Smooth muscle cell (in vitro differentiated cells): Measurements from ENCODE around the gene DRC3. TPM values are rescaled to one million over a fixed set of nuclear protein-coding genes. Genes with fewer than 3 reads are reported as not detected.

Source experiments
- DNase-seq: peaks from one replicate; lab custom pipeline; 2025; ENCODE audit not compliant: unreplicated experiment; lab: John Stamatoyannopoulos, UW
- H2AFZ ChIP-seq: fragments of 200-600 bp; sonication (generic); 2 replicates; pipeline ENCODE4 v1.6.0; 2016; ENCODE audit warnings: antibody characterized with exemption, low read depth, mild to moderate bottlenecking
- H3F3A ChIP-seq: fragments of 200-600 bp; sonication (generic); 2 replicates; pipeline ENCODE4 v1.6.0; 2017; ENCODE audit warnings: antibody characterized with exemption, low read depth
- H3K27ac ChIP-seq: fragments of 200-600 bp; sonication (generic); 2 replicates; pipeline ENCODE4 v1.5.1; 2016; ENCODE audit warnings: low read depth, mild to moderate bottlenecking
- H3K27me3 ChIP-seq: fragments of 200-600 bp; sonication (generic); 2 replicates; pipeline ENCODE4 v1.6.1; 2016; ENCODE audit warnings: low read depth, mild to moderate bottlenecking
- H3K36me3 ChIP-seq: fragments of 200-600 bp; sonication (generic); 2 replicates; pipeline ENCODE4 v1.5.1; 2016; ENCODE audit warnings: low read depth
- H3K4me1 ChIP-seq: fragments of 200-600 bp; sonication (generic); 2 replicates; pipeline ENCODE4 v1.5.1; 2016; ENCODE audit warnings: low read depth
- H3K4me2 ChIP-seq: fragments of 200-600 bp; sonication (generic); 2 replicates; pipeline ENCODE4 v1.6.0; 2016; ENCODE audit warnings: mild to moderate bottlenecking
- H3K4me3 ChIP-seq: fragments of 200-600 bp; sonication (generic); 2 replicates; pipeline ENCODE4 v1.5.1; 2016; ENCODE audit warnings: mild to moderate bottlenecking
- H3K79me2 ChIP-seq: fragments of 200-600 bp; sonication (generic); 2 replicates; pipeline ENCODE4 v1.6.0; 2016; ENCODE audit warnings: low read depth, mild to moderate bottlenecking
- H3K9ac ChIP-seq: fragments of 200-600 bp; sonication (generic); 2 replicates; pipeline ENCODE4 v1.6.0; 2016; ENCODE audit warnings: low read depth
- H3K9me3 ChIP-seq: fragments of 200-600 bp; sonication (generic); replicated peaks from 2 replicates; pipeline ENCODE4 v1.5.1; 2016; ENCODE audit warnings: low read depth
- H4K20me1 ChIP-seq: fragments of 200-600 bp; sonication (generic); 2 replicates; pipeline ENCODE4 v1.6.0; 2016; ENCODE audit warnings: low read depth
- WGBS: methylation state at CpG from one replicate; pipeline ENCODE4 v1.1.7; 2016; ENCODE audit warnings: low lambda C conversion rate; 5-methylcytosine and 5-hydroxymethylcytosine counted together
- polyA plus RNA-seq: library from polyadenylated mRNA; unstranded; fragments of >200 nt; fragmentation: Nextera tagmentation; extraction: Ambion mirVana; gene quantifications from 2 replicates; pipeline ENCODE4 v1.2.1, GENCODE V29; 2016
- total RNA-seq: library from RNA; depleted of rRNA; stranded (reverse); fragments of >200 nt; gene quantifications from 2 replicates; pipeline ENCODE4 v1.2.3, GENCODE V29; 2014
- TF ChIP-seq, protein P1 (sequence below): fragments of 200-600 bp; sonication (generic); IDR thresholded peaks from 2 replicates; pipeline ENCODE4 v1.5.1; 2017; ENCODE audit warnings: borderline replicate concordance, mild to moderate bottlenecking, antibody characterized with exemption; ENCODE audit not compliant: insufficient read depth, poor library complexity, severe bottlenecking

DRC3 gene
- total and polyA plus RNA-seq, 2 experiments from 2014 or later, result 0.72 to 0.83 TPM

DNA sequence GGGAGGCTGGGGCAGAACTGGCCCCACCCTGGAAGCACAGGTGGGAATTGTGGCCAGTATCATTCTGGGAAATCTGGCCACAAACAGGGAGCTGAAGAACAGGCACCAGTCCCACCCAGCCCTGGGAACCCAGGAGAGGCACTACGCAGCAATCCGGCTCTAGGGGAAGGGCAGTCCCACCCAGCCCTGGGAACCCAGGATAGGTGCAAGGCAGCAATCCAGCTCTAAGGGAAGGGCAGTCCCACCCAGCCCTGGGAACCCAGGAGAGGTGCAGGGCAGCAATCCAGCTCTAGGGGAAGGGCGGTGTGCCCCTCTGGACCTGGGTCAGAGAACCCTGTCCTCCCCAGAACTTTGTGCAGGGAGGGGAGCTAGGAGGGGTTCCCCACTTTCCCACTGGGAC, 7.1 kb downstream of the DRC3 start:
- no peaks in the 10 kb centered on the region for H4K20me1 ChIP-seq
- no peak overlapping the region for H3K9ac ChIP-seq
- 65% methylated on average over 3 of the region's 3 CpGs for WGBS
- no peaks in the 10 kb centered on the region for H3K36me3 ChIP-seq
- no peaks in the 10 kb centered on the region for H3K27me3 ChIP-seq
- H2AFZ ChIP-seq, result no peak overlapping the region
- H3F3A ChIP-seq, result no peaks in the 10 kb centered on the region
- no peak overlapping the region for H3K4me3 ChIP-seq
- H3K79me2 ChIP-seq, result no peaks in the 10 kb centered on the region
- no peak overlapping the region for H3K27ac ChIP-seq
- no peaks in the 10 kb centered on the region for H3K4me1 ChIP-seq
- H3K4me2 ChIP-seq, result no peak overlapping the region
- H3K9me3 ChIP-seq, result no peaks in the 10 kb centered on the region
- TF ChIP-seq, protein P1, sequence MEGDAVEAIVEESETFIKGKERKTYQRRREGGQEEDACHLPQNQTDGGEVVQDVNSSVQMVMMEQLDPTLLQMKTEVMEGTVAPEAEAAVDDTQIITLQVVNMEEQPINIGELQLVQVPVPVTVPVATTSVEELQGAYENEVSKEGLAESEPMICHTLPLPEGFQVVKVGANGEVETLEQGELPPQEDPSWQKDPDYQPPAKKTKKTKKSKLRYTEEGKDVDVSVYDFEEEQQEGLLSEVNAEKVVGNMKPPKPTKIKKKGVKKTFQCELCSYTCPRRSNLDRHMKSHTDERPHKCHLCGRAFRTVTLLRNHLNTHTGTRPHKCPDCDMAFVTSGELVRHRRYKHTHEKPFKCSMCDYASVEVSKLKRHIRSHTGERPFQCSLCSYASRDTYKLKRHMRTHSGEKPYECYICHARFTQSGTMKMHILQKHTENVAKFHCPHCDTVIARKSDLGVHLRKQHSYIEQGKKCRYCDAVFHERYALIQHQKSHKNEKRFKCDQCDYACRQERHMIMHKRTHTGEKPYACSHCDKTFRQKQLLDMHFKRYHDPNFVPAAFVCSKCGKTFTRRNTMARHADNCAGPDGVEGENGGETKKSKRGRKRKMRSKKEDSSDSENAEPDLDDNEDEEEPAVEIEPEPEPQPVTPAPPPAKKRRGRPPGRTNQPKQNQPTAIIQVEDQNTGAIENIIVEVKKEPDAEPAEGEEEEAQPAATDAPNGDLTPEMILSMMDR, result no peak
- DNase-seq, result no peak

DNA sequence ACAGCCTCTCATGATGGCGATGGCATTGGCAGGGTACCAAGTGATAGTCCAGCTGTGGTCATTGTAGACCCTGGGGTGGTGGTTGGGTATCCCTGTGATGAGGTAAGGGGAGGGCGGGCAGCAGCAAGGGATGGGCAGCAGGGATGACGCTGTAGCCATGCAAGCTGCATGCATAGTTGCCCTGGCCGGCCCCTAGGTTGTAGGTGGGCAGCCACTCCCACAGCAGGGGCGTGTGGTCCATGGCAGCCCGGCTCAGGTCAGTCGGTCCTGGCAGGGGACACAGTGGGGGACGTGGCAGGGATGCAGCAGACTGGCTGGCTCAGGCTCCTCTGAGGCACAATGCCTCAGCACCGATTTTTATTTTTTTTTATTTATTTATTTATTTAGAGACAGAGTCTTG, 8.7 kb downstream of the DRC3 start:
- H3K9ac ChIP-seq, result no peak overlapping the region
- no peaks in the 10 kb centered on the region for H3K79me2 ChIP-seq
- H3K36me3 ChIP-seq, result no peaks in the 10 kb centered on the region
- no peak for DNase-seq
- no peaks in the 10 kb centered on the region for H4K20me1 ChIP-seq
- H2AFZ ChIP-seq, result no peak overlapping the region
- TF ChIP-seq, protein P1, result no peak
- H3K4me2 ChIP-seq, result no peak overlapping the region
- no peaks in the 10 kb centered on the region for H3K4me1 ChIP-seq
- WGBS, result 87% methylated on average over 9 of the region's 9 CpGs
- no peaks in the 10 kb centered on the region for H3F3A ChIP-seq
- no peak overlapping the region for H3K4me3 ChIP-seq
- no peaks in the 10 kb centered on the region for H3K27me3 ChIP-seq
- H3K9me3 ChIP-seq, result no peaks in the 10 kb centered on the region
- no peak overlapping the region for H3K27ac ChIP-seq

DNA sequence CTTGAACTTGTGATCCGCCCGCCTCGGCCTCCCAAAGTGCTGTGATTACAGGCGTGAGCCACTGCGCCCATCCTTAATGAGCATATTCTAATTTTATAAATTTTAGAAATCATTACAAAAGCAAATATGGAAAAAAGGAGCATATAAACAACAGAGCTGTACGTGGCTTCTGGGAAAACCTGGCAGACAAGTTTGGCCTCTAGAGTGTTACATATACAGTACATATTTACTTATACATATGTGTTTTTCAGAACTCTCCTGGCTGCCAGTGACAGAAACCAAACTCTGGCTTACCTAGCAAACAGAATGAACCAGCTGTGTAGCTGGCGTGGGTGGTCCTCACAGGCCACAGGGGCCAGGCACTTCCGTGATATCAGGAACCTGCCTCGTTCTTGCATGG, 10.1 kb downstream of the DRC3 start:
- H3F3A ChIP-seq, result no peaks in the 10 kb centered on the region
- no peak overlapping the region for H3K9ac ChIP-seq
- no peak for DNase-seq
- H3K36me3 ChIP-seq, result no peaks in the 10 kb centered on the region
- no peaks in the 10 kb centered on the region for H3K27me3 ChIP-seq
- no peak overlapping the region for H3K4me3 ChIP-seq
- no peaks in the 10 kb centered on the region for H3K4me1 ChIP-seq
- H2AFZ ChIP-seq, result no peak overlapping the region
- H3K79me2 ChIP-seq, result no peaks in the 10 kb centered on the region
- TF ChIP-seq, protein P1, result no peak
- no peaks in the 10 kb centered on the region for H3K9me3 ChIP-seq
- no peaks in the 10 kb centered on the region for H4K20me1 ChIP-seq
- no peak overlapping the region for H3K27ac ChIP-seq
- no peak overlapping the region for H3K4me2 ChIP-seq
- WGBS, result 93% methylated on average over 9 of the region's 9 CpGs

DNA sequence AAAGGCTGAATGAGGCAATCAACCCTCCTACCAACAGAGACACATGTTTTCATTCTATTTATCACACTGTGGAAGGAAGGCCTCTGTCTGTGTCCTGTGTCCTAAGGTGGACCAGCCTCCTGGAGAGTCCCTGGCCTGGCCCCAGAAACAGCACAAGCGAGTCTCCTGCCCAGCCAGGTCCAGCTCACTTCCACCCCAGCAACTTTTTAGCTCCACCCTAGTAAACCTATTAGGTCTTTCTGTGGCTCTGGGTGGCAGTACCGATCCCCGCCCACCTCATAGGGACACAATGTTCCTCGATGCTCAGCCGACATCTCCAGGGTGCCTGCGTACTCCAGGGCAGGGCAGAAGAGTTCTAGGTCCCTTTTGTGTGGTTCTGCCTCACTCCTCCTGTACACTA, 10.7 kb downstream of the DRC3 start:
- H3F3A ChIP-seq, result no peaks in the 10 kb centered on the region
- TF ChIP-seq, protein P1, result no peak
- DNase-seq, result no peak
- no peak overlapping the region for H3K4me2 ChIP-seq
- no peak overlapping the region for H3K4me3 ChIP-seq
- H4K20me1 ChIP-seq, result no peaks in the 10 kb centered on the region
- H3K36me3 ChIP-seq, result no peaks in the 10 kb centered on the region
- no peak overlapping the region for H3K27ac ChIP-seq
- WGBS, result 84% methylated on average over 6 of the region's 6 CpGs
- no peak overlapping the region for H2AFZ ChIP-seq
- no peaks in the 10 kb centered on the region for H3K79me2 ChIP-seq
- no peaks in the 10 kb centered on the region for H3K4me1 ChIP-seq
- no peaks in the 10 kb centered on the region for H3K9me3 ChIP-seq
- H3K9ac ChIP-seq, result no peak overlapping the region
- H3K27me3 ChIP-seq, result no peaks in the 10 kb centered on the region
